Measurements from ENCODE around the gene TAF3.
"Not testable (repeated sequence)": the region's sequence is repeated elsewhere in the genome, so short reads cannot be mapped to it uniquely, and the experiment has no call there.

The TAF3 gene

GRCh38 chr10:7967035-7967434 lies 148.7 kb downstream of the TAF3 start:
- no peak for DNase-seq (ENCODE audit: low read depth in 2 of 2)

- no peak for DNase-seq (ENCODE audit: low read depth in 2 of 2)
Measured at GRCh38 chr10:7968510-7969112, 150.3 kb downstream of the TAF3 start.

DNA sequence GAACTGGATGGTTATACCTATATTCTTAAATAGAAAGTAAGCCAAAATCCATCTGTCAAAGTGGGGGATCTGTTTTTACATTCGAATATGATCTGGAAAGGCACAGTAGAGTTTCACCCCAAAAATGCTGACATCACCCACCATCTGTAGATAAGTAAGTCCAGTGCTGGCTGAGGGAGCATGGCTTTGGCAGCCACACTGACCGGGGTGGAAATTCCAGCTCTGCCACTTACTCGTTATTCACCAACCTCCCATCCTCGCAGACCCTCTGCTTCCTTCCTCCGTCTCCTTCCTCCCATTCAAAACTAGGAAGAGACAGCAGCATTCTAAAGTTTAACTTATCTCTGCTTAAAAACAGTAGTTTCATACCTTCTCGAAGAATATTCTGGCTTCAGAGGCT lies 151.3 kb downstream of the TAF3 start:
- no peak for DNase-seq (ENCODE audit: low read depth in 2 of 2)

GRCh38 chr10:7971949-7972348 lies 153.6 kb downstream of the TAF3 start:
- DNase-seq (ENCODE audit: low read depth in 2 of 2), result no peak

DNA sequence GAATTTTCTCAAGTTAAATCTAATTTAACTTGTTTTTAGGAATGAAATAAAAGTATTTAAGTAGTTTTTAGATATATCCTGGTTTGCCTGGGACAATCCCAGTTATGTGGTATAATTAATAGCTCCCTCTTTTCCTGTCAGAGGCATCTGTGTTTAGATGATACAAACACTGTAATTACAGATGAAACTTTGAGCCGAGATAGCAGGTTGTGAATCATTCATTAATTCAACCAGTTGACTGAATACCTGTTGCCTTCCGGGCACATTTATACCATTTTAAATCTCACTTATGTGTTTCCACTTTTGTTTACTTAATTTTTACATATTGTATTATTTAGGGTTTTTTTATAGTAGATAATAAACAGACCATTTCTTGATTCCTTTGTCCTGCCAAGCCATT lies 154.1 kb downstream of the TAF3 start:
- no peak for DNase-seq (ENCODE audit: low read depth in 2 of 2)

DNA sequence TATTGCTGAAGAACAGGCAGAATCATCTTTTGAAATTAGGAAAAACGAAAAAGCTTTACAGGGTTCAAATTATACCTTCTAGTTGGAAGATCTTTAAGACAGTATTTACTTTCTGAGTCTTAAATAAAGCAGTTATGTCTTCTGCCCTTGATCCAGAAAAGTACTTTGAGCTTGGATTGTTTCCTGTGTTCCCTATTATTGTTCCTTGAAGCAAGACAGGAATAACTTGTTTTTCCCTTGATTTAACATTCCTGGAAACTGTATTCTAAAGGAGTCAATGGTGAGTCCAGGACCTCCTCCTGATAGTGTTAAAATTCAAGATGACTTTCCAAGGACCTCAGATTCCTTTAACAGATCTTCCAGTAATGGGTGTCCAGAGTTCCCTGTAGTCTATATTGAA lies 161.9 kb downstream of the TAF3 start:
- DNase-seq (ENCODE audit: low read depth in 2 of 2), result no peak

DNA sequence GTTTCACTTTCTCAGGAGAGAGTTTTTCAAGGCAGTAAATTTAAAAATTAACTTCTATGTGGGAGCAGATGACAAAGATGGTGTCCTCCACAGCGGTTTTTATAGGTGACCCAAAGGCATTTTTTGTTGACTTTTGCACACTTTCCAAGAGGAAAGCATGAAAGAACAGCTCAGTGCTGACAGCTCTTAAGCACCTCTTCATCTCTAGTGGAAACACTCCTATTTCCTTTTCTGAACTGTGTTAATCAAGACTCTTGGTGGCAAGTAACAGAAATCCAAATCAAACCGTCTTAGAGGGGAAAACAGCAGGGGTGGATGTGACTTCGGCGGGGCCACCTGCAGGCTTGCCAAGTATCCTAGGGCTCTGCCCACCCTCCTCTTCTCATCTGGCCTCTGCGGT lies 164.4 kb downstream of the TAF3 start:
- no peak for DNase-seq (ENCODE audit: low read depth in 2 of 2)

- DNase-seq (ENCODE audit: low read depth in 2 of 2), result no peak
Measured at GRCh38 chr10:7984325-7984724, 166.0 kb downstream of the TAF3 start.

GRCh38 chr10:7984896-7985295 lies 166.6 kb downstream of the TAF3 start:
- DNase-seq (ENCODE audit: low read depth in 2 of 2), result no peak

DNA sequence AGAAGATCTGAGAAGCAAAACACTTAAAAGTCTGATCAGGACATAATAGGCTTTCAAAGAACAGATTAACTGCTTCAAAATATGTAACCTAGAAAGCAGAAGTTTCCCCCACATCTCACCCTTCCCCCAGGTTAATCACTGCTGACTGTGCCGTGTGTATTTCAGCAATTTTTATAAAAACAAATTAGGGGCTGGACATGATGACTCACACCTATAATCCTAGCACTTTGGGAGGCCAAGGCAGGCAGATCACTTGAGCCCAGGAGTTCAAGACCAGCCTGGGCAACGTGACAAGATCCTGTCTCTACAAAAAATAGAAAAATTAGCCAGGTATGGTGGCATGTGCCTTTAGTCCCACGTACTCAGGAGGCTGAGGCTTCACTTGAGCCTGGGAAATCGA lies 168.5 kb downstream of the TAF3 start:
- DNase-seq (ENCODE audit: low read depth in 2 of 2), result no peak

DNA sequence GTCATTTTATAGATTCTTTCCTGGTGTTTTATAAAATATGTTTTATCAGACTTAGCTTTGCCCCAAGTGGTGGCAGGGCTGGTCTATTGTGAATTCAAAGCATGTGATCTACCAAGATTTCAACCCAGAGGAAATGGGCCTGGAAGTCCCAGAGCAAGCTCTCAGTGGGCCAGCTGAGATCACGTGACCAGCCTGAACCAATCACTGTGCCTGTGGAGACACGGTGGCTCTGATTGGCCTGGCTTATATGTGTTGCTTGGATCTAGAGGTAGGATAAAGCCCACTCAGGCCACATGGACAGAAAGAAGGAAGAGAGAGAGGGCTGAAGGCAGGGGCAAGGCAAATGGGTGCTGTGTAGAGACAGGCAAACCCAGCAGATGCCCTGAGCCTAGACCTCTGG lies 170.7 kb downstream of the TAF3 start:
- no peak for DNase-seq (ENCODE audit: low read depth in 2 of 2)

DNA sequence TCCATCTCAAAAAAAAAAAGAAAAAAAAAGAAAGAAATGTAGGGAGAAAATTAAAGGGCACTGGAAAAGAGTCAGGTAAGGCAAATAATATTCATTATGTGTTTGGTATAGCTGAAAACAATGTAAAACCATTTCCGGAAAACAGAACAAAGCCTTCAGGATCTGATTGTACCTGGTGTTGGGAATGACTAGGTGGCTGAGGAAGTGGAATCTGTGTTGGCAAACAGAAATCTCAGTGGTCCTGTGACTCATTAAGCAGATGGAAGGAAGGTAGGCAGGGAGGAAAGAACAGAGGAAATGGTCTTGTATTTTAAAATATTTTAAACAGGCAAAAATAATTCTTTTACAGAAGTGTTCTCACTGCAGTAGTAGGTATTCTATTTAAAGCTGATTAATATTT lies 180.5 kb downstream of the TAF3 start:
- DNase-seq (ENCODE audit: low read depth in 2 of 2), result no peak

GRCh38 chr10:8004469-8005000 lies 186.2 kb downstream of the TAF3 start:
- no peak for DNase-seq (ENCODE audit: low read depth in 2 of 2)

DNA sequence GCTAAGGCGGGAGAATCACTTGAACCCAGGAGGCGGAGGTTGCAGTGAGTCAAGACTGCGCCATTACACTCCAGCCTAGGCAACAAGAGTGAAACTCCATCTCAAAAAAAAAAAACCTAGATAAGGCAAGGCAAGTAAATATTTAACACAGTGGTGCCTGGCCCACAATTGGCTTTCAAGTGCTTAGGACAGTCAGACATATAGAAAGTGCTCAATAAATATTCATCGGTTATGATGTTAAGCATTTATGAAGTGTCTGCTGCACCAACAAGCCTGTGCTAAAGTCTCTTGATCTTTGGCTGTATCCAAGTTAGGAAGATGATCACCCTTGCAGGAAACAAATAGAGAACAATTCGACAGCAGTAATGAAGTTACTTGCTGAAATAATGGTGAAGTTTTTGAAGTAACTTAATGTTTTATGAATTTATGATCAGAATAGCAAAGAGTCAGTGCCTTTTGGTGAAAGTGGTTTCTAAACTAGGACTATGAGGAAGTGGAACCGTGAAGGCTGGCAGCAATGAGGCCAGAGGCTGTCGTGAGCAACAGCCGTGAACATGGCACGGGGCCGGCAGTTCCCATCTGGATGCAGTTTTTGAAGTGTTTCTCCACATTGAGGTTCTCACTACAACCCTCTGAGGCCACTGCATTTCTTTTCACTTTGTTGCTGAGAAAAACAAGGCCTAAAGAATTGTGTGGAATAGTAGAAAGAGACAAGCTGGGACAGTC lies 188.1 kb downstream of the TAF3 start:
- DNase-seq (ENCODE audit: low read depth in 2 of 2), result no peak

DNA sequence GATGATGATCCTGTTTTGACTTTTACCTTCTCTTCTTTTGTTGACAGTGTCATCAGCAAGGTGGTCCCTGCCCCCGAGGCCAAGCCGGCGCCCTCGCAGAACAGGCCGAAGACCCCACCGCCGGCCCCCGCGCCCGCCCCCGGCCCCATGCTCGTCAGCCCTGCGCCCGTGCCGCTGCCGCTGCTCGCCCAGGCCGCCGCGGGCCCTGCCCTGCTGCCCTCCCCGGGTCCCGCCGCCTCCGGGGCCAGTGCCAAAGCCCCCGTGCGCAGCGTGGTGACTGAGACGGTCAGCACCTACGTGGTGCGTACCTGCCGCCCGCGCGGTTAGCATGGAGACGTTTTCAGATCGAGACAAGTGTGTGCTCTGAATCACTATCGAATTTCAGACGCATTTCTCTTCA lies 190.7 kb downstream of the TAF3 start:
- DNase-seq (ENCODE audit: low read depth in 2 of 2), result no peak

GRCh38 chr10:8013006-8013405 lies 194.7 kb downstream of the TAF3 start:
- no peak for DNase-seq (ENCODE audit: low read depth in 2 of 2)

DNA sequence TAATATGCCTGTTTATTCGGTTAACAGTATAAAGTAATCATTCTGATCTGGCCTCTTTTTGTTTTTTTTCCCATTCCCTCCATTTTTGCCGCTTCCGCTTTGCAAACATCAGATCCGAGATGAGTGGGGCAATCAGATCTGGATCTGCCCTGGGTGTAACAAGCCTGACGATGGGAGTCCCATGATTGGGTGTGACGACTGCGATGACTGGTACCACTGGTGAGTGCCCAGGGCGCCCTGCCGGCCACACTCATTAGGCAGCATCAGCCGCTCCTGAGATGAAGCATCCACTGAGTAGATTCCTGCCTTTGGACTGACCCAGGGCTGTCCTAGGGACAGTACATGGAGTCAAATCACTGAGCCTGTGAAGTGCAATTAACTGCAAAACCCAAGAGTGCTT lies 195.3 kb downstream of the TAF3 start:
- DNase-seq (ENCODE audit: low read depth in 2 of 2), result no peak

- DNase-seq (ENCODE audit: low read depth in 2 of 2), result no peak
Measured at GRCh38 chr10:8014649-8015048, 196.3 kb downstream of the TAF3 start.

GRCh38 chr10:8017277-8017676 lies 199.0 kb downstream of the TAF3 start:
- DNase-seq (ENCODE audit: low read depth in 2 of 2), result no peak

- no peak for DNase-seq (ENCODE audit: low read depth in 2 of 2)
Measured at GRCh38 chr10:8023321-8023720, 205.0 kb downstream of the TAF3 start.

GRCh38 chr10:8023851-8024250 lies 205.5 kb downstream of the TAF3 start:
- DNase-seq (ENCODE audit: low read depth in 2 of 2), result no peak

GRCh38 chr10:8026349-8027259 lies 208.3 kb downstream of the TAF3 start:
- DNase-seq (ENCODE audit: low read depth in 2 of 2), result no peak

DNA sequence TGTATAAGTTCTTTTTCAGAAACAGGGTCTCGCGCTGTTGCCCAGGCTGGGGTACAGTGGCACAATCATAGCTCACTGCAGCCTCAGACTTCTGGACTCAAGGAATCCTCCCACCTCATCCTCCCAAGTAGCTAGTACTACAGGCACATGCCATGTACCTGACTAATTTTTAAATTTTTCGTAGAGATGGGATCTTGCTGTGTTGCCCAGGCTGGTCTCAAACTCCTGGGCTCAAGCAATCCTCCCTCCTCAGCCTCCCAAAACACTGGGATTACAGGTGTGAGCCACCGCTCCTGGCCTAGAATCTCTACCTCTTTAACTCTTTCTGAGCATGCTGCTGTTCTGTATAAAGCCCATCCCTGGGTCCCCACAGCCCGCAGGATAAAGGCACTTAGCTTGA lies 212.9 kb downstream of the TAF3 start:
- not testable (repeated sequence) for DNase-seq (ENCODE audit: low read depth in 2 of 2)
